ENCODE data around the gene AGBL2.

AGBL2 gene

GRCh38 chr11:47620836-47621378 is 94.3 kb downstream of the AGBL2 start:
- no peak for DNase-seq

- no peak for DNase-seq
These were observed 97.8 kb downstream of the AGBL2 start for GRCh38 chr11:47617417-47617809.

GRCh38 chr11:47616726-47617416 is 98.3 kb downstream of the AGBL2 start:
- no peak for DNase-seq

GRCh38 chr11:47615249-47615648 is 99.9 kb downstream of the AGBL2 start:
- no peak for DNase-seq

GRCh38 chr11:47611348-47611794 is 103.8 kb downstream of the AGBL2 start:
- no peak for DNase-seq

GRCh38 chr11:47609675-47610074 is 105.5 kb downstream of the AGBL2 start:
- DNase-seq = no peak
